Glutamatergic neuron (in vitro differentiated cells): ENCODE measurements around the gene PLXNA2. TPM values are rescaled to one million over a fixed set of nuclear protein-coding genes. Genes with fewer than 3 reads are reported as not detected.

Experiments used
- DNase-seq: peaks from one replicate; pipeline ENCODE4 v3.0.0; 2022
- H3K27ac Mint-ChIP-seq: one replicate; pipeline ENCODE4 v1.8.0; 2020; ENCODE audit warnings: mild to moderate bottlenecking, mixed read lengths, inconsistent platforms; ENCODE audit not compliant: unreplicated experiment
- H3K27me3 Mint-ChIP-seq: one replicate; pipeline ENCODE4 v1.8.0; 2020; ENCODE audit warnings: mild to moderate bottlenecking, moderate library complexity, mixed read lengths, inconsistent platforms; ENCODE audit not compliant: unreplicated experiment
- H3K36me3 Mint-ChIP-seq: one replicate; pipeline ENCODE4 v1.8.0; 2020; ENCODE audit warnings: mild to moderate bottlenecking, mixed read lengths, inconsistent platforms; ENCODE audit not compliant: unreplicated experiment
- H3K4me1 Mint-ChIP-seq: one replicate; pipeline ENCODE4 v1.8.0; 2020; ENCODE audit warnings: mild to moderate bottlenecking, low read depth, mixed read lengths, inconsistent platforms; ENCODE audit not compliant: unreplicated experiment
- H3K4me3 Mint-ChIP-seq: one replicate; pipeline ENCODE4 v1.8.0; 2020; ENCODE audit warnings: mild to moderate bottlenecking, mixed read lengths, inconsistent platforms; ENCODE audit not compliant: unreplicated experiment
- H3K9me3 Mint-ChIP-seq: one replicate; pipeline ENCODE4 v1.8.0; 2020; ENCODE audit warnings: mild to moderate bottlenecking, moderate library complexity, mixed read lengths, inconsistent platforms; ENCODE audit not compliant: unreplicated experiment
- total RNA-seq: library from RNA; stranded (reverse); fragmentation: NEBNext Ultra II Directional; extraction: Animal tissue kit (Norgen Biotek cat#: 25700); gene quantifications from one replicate; pipeline ENCODE4 v1.2.1, GENCODE V29; 2021; ENCODE audit not compliant: unreplicated experiment
- TF ChIP-seq, protein P1 (sequence below): fragments of 200-600 bp; sonication (generic); IDR thresholded peaks from one replicate; pipeline ENCODE4 v1.5.0; 2021; ENCODE audit not compliant: partially characterized antibody, unreplicated experiment

PLXNA2 gene
- total RNA-seq, 1 donor from 2014 or later = 66.0 TPM

- peaks cover 4% of the 10 kb centered on the region for H3K9me3 Mint-ChIP-seq
- H3K27me3 Mint-ChIP-seq = peaks cover 4% of the 10 kb centered on the region
- H3K27ac Mint-ChIP-seq = no peak overlapping the region
- H3K36me3 Mint-ChIP-seq = peaks cover 2% of the 10 kb centered on the region
- DNase-seq = no peak
- TF ChIP-seq, protein P1, sequence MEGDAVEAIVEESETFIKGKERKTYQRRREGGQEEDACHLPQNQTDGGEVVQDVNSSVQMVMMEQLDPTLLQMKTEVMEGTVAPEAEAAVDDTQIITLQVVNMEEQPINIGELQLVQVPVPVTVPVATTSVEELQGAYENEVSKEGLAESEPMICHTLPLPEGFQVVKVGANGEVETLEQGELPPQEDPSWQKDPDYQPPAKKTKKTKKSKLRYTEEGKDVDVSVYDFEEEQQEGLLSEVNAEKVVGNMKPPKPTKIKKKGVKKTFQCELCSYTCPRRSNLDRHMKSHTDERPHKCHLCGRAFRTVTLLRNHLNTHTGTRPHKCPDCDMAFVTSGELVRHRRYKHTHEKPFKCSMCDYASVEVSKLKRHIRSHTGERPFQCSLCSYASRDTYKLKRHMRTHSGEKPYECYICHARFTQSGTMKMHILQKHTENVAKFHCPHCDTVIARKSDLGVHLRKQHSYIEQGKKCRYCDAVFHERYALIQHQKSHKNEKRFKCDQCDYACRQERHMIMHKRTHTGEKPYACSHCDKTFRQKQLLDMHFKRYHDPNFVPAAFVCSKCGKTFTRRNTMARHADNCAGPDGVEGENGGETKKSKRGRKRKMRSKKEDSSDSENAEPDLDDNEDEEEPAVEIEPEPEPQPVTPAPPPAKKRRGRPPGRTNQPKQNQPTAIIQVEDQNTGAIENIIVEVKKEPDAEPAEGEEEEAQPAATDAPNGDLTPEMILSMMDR = no peak
- no peak overlapping the region for H3K4me3 Mint-ChIP-seq
- H3K4me1 Mint-ChIP-seq = peaks cover under 1% of the 10 kb centered on the region
Observed at GRCh38 chr1:208028526-208028925, 215.7 kb downstream of the PLXNA2 start.

- DNase-seq = no peak
- peaks cover 4% of the 10 kb centered on the region for H3K27me3 Mint-ChIP-seq
- no peak overlapping the region for H3K27ac Mint-ChIP-seq
- TF ChIP-seq, protein P1 = no peak
- no peaks in the 10 kb centered on the region for H3K4me1 Mint-ChIP-seq
- no peak overlapping the region for H3K4me3 Mint-ChIP-seq
- H3K36me3 Mint-ChIP-seq = no peaks in the 10 kb centered on the region
- peaks cover 4% of the 10 kb centered on the region for H3K9me3 Mint-ChIP-seq
Observed at GRCh38 chr1:208027861-208028260, 216.3 kb downstream of the PLXNA2 start.

- TF ChIP-seq, protein P1 = no peak
- Mint-ChIP-seq H3K9me3 (peaks cover 2% of the 10 kb centered on the region), H3K27ac (no peak overlapping the region), H3K4me3 (no peak overlapping the region), H3K27me3 (peaks cover 3% of the 10 kb centered on the region), H3K36me3 (no peaks in the 10 kb centered on the region), H3K4me1 (no peaks in the 10 kb centered on the region)
- no peak for DNase-seq
Observed at GRCh38 chr1:208026880-208027438, 217.2 kb downstream of the PLXNA2 start.

- no peak overlapping the region for H3K27ac Mint-ChIP-seq
- H3K4me1 Mint-ChIP-seq = peaks cover 2% of the 10 kb centered on the region
- H3K9me3 Mint-ChIP-seq = peaks cover 2% of the 10 kb centered on the region
- TF ChIP-seq, protein P1 = no peak
- H3K27me3 Mint-ChIP-seq = peaks cover 3% of the 10 kb centered on the region
- no peak for DNase-seq
- no peak overlapping the region for H3K4me3 Mint-ChIP-seq
- no peaks in the 10 kb centered on the region for H3K36me3 Mint-ChIP-seq
Observed at GRCh38 chr1:208025031-208025430, 219.2 kb downstream of the PLXNA2 start.

- Mint-ChIP-seq H3K27me3 (peaks cover 3% of the 10 kb centered on the region), H3K4me3 (no peak overlapping the region), H3K27ac (no peak overlapping the region), H3K36me3 (no peaks in the 10 kb centered on the region), H3K4me1 (peaks cover 2% of the 10 kb centered on the region), H3K9me3 (peaks cover 2% of the 10 kb centered on the region)
- TF ChIP-seq, protein P1 = no peak
- no peak for DNase-seq
Observed at GRCh38 chr1:208024406-208024805, 219.8 kb downstream of the PLXNA2 start.
